NCI-H187 treated with DMSO at 0.1 percent for 48 hours (cell line): ENCODE measurements around the gene SORD.
"Not testable (repeated sequence)": the region's sequence is repeated elsewhere in the genome, so short reads cannot be mapped to it uniquely, and the experiment has no call there.

Experiments
- DNase-seq: peaks from one replicate; lab custom pipeline; 2025; lab: John Stamatoyannopoulos, UW

The SORD gene

DNA sequence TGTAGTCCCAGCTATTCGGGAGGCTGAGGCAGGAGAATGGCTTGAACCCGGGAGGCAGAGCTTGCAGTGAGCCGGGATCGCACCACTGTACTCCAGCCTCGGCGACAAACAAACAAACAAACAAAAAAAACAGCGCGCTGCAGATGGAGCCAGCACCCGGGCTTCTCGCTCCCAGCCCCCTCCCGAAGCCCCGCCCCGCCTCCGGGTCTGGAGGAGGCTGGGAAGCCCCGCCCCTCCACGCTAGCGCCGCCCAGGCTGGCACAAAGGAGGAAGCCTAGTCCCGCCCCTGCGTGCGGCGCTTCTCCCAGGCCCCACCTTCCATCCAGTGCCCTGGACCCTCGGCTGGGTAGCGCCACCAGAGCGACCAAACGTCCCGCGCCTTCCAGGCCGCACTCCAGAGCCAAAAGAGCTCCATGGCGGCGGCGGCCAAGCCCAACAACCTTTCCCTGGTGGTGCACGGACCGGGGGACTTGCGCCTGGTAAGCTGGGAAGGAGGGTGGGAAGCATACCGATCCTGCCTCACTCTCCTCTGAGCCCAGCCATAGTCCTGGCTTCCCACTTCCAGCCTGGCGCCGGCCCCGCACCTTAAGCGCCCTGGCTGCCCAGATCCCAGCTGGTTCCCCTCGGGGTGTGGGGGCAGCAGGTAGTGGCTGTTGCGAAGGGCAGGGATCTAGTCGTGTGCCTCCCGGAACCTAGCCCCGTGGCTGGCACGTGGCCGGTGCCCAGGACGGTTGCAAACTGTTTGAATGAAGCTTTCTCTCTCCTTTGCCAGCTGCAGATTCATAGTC, at the start of gene SORD:
SORD (plus strand) TSS at position 325 of the 788 bp plus-strand sequence; CDS start at position 414, 89 bp downstream.
- DNase-seq: no peak

DNA sequence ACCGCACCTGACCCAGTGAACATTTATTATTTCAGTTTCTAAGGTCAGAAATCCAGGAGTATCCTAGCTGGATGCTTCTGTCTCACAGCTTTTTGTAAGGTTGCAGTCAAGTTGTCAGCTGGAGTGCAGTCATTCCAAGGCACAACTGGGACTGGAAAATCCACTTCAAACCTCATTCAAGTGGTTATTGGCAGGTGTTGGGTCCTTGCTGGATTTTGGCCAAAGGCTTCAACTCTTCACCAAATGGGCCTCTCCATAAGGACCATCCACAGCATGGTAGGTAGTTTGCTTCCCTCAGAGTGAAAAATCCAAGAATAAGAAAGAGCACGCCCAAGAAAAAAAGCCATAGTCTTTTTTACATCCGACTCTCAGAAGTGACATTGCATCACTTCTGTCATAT, 46.8 kb upstream of the SORD start:
- not testable (repeated sequence) for DNase-seq

DNA sequence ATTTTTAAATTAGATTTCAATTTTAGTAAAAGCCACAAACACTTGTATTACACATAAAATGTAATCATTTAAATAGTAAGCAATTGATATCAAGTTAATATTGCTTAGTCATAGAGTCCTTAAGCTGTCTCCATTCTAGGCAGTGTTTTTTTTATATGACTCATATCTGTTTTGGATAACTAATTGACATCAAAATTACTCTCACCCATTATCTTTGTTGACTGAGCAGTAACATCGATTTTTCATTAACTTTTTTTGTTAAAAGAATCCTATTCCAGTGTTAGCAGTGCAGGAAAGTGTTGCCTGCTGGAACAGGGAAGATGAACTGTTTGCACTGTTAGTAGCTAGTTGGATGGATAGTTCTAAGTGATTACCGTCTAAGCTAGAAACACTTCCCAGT, 45.2 kb upstream of the SORD start:
- not testable (repeated sequence) for DNase-seq

DNA sequence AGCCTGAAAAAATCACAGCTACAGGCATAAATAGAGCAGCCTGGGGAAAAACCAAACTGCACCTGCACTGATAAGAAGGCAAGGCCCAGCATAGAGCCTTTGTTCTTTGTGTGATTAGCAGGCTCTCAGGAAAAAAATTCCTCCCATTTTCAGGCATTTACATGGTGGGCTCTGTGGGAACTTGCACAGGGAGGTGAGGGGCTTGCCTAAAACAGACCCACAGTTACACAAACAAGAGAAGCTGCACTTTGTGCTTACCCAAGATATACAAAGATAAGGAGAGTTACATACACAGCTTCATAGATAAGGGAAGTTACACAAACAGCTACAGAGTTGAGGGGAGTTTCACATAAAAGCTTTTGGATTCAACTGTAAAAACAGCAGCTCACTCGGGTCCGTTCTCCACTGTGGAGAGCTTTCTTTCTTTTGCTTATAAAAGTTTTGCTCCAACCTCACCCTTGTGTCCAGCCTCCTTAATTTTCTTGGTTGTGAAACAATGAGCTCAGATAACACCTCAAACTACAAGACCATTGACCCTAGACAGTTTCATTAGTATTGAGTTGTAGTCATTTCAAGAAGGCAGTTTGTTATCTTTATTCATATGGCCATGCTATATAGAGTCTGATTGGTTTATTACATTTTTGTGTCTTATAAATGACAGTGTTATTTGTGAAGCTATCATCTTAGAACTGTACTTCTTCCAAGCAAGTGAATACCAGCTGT, 43.2 kb upstream of the SORD start:
- DNase-seq: not testable (repeated sequence)

DNA sequence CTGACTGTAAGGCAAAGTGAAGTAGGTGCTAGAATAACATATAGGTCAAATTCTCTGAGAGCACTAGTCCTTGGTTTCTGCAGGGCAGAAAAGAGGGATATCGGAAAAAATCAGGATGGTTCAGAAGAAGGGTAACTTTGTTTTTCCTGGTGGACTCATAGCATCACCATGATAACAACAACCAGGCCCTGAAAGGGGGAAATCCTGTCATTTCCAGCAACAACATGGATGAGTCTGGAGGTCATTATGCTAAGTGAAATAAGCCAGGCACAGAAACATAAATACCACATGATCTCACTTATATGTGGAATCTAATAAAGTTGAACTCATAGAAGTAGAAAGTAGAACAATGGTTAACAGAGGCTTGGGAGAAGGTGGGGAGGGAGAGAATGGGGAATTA, 38.9 kb upstream of the SORD start:
- DNase-seq: not testable (repeated sequence)

DNA sequence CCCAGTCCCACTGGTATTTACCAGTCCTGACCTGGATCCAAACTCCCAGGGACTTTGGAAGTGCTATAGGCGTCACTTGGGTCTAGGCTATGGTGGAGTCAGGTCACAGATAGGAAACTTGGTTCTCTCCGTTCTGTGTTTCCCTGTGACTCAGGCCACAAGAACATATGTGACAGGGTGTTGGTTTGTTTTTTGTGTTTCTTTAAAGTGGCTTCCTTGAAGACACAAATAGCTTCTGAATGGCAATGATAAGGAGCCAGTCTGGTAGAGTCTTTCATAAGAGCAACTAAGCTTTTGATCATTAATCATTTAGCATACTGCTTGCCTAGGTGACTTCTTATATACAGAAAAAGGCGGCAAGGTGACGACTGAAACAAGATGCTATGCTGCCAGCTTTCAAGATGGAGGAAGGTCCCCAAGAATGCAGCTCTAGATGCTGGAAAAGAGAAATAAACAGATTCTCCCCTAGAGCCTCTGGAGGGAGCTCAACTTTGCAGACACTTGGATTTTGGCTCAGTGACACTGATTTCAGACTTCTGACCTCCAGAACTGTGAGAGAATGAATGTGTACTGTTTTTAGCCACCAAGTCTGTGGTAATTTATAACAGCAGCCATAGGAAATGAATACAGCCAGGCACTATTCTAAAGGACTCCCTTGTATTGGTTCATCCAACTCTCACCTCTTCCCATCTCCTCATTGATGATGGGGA, 36.5 kb upstream of the SORD start:
- not testable (repeated sequence) for DNase-seq

DNA sequence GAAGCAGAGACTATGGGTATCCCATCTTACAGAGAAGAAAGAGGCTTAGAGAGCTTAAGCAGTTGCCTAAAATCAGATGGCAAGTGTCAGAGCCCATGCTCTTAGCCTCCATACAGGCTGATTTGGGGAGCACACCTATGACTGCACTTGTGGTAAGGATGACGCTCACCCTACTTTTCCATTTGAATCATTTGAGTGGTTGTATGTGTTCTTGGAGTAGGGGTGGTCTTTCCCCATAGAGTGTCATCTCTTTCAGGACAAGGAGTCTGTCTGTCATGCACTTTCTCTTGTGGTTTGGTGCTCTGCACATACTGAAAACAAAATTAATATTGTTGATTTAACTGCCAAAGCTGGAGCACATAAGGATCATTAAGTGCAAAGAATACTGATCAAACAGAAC, 35.3 kb upstream of the SORD start:
- not testable (repeated sequence) for DNase-seq

DNA sequence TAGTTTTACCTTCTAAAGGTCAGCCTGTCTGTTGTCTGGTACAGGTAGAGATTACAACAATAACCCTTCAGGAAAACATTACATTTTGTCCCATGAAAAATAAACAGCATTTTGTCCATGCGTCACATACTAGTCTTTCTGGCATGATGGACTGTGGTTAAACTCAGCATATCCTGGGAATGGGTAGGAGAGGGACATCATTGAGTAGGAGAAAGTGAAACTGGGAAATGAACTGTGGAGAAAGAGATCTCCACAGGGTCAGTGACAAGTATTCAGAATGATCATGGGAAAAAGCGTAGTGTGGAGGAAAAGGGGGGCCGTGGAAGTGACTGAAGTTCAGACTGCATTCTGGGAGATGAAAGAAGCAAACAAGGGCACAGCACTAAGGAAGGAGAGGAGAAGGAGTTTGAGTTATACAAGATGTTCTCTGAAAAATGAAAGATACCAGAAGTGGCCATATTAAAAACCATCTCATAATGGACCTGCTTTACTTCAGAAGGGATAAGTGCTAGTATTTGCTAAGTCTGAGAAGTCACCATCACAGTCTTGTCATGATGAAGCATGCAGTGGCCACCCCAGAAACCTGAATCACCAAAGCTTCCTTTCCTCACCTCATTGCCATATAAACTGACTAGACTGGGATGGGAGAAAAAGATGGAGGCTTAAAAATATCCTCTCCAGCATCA, 34.7 kb upstream of the SORD start:
- not testable (repeated sequence) for DNase-seq

DNA sequence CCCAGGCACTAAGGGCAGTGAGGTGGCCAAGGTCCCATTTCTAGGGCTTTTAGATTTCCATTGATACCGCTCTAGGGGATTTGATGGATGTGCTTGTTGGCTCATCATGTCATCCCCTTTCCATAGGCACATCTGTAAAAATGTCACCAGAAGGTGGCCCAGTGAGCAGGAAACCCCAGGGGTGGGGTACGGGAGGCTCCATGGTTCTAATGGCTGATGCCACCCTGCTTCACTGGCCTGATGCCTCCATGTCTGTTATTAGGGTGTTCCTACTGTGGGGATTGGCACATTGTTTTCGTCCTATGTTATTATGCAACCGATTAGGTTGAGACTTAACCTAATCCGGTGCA, 34.1 kb upstream of the SORD start:
- DNase-seq: not testable (repeated sequence)

DNA sequence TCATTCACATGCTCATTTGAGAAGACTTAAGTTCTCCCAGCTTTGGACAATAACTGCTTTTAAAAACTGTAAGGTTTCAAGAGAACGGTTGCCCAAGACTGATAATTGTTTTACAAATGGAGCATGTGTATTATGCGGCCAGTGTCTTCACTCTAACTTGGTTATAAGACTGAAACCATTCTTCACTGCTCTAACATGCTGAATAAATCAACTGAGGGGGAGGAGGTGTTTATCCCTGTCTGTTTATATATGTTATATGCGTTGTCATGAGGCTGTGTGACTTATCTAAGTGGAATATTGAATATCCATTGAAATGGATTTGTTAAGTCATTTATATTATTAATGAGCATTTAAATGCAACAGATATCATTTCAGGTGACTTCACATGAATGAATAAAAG, 25.4 kb upstream of the SORD start:
- DNase-seq: not testable (repeated sequence)

DNA sequence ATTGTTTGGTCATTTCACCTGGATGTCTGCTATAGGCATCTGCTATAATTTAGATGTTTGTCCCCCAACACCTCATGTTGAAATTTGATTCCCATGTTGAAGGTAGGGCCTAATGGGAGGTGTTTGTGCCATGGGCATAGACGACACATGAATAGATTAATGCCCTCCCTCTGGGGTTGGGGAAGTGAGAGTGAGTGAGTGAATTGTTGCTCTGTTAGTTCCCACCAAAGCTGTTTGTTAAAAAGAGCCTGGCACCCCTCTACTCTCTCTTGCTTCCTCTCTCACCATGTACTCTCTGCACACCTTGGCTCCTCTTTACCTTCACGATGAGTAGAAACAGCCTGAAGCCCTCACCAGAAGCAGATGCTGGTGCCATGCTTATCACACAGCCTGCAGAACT, 23.9 kb upstream of the SORD start:
- no peak for DNase-seq

DNA sequence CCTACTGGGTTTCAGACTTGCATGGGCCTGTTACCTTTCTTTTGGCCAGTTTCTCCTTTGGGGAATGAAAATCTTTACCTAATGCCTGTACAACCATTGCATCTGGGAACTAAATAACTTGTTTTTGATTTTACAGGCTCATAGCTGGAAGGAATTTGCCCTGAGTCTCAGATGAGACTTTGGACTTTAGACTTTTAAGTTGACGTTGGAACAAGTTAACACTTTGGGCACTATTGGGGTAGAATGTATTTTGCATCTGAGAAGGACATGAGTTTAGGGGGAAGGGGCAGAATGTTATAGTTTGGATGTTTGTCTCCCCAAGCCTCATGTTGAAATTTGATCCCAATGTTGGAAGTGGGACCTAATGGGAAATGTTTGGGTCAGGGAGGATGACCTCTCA, 21.8 kb upstream of the SORD start:
- not testable (repeated sequence) for DNase-seq

DNA sequence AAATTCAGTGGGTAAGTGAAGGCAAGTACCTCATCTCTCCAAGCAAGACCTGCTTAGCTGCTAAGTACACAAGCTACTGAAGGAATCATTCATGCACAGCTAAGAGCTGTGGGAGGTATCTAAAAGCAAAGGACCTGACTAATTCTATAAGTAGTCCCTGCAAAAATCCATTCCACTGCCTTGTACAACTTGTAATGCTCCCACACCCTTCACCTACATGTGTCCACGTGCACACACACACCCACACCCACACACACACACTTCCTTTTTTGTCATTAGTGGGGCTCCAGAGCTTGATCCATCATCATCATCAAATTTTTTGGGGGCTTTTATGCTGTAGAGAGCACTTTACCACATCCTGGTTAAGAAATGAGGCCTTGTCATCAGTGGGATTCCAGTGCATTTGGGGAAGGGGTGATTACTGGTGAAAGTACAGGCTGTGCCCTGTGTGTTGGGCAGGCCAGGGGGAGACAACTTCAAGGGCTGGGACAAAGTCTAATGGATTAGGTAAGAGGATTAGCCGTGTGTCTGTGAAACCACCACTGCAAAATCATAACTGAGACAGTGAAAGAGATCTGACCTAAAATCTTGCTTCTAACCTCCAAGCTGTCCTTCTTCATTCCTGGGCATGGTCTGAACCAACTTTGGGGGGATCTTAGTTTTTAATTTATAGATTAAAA, 19.1 kb upstream of the SORD start:
- not testable (repeated sequence) for DNase-seq

DNA sequence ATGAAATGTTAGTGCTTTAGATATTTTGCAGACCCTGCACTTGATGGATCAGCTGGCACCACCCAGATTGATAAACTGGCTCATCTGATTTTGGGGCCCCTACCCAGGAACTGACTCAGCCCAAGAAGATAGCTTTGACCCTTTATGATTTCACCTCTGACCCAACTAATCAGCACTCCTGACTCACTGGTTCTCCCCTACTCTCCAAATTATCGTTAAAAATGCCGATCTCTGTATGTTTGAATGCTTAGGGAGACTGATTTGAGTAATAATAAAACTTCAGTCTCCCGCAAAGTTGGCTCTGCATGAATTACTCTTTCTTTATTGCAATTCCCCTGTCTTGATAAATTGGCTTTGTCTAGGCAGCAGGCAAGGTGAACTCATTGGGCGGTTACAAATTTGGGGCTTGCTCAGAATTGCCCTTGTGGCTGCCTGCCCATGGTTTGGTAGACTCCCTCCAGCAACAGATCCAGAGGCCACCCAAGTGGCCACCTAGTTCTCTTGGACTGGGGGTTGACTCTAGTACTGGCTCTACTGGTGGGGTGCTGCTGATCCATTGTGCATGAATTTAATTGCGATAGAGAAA, 18.3 kb upstream of the SORD start:
- not testable (repeated sequence) for DNase-seq

DNA sequence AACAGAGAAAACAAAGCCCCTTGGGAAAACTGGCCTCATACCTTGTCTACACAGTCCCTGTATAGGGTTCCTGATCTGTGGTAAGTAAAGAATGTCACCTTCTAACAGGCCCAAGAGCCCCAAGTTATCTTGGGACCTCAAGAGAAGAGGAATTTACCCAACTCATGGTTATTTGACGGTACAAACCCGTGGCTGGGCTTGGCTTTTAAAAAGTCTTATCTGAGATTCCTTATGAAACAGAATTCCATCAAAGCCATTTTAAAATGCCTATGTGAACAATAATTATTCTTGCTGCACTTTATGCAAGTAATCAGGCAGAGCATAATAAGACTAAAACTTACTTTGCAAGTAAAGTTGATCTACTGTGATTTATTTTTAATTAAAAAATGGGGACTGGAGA, 13.9 kb upstream of the SORD start:
- DNase-seq: no peak

DNA sequence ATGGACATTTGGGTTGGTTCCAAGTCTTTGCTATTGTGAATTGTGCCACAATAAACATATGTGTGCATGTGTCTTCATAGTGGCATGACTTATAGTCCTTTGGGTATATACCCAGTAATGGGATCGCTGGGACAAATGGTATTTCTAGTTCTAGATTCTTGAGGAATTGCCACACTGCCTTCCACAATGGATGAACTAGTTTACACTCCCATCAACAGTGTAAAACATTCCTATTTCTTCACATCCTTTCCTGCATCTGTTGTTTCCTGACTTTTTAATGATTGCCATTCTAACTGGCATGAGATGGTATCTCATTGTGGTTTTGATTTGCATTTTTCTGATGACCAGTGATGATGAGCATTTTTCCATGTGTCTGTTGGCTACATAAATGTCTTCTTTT, 7.9 kb upstream of the SORD start:
- DNase-seq: not testable (repeated sequence)

DNA sequence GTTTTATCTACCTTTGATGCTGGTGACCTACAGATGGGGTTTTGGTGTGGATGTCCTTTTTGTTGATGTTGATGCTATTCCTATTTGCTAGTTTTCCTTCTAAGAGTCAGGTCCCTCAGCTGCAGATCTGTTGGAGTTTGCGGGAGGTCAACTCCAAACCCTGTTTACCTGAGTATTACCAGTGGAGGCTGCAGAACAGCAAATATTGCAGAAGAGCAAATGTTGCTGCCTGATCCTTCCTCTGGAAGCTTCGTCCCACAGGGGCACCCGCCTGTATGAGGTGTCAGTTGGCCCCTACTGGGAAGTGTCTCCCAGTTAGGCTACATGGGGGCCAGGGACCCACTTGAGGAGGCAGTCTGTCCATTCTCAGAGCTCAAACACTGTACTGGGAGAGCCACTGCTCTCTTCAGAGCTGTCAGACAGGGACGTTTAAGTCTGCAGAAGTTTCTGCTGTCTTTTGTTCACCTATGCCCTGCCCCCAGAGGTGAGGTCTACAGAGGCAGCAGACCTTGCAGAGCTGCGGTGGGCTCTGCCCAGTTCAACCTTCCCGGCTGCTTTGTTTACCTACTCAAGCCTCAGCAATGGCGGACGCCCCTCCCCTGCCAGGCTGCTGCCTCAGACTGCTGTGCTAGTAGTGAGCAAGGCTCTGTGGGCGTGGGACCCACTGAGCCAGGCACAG, 2.6 kb upstream of the SORD start:
- DNase-seq: not testable (repeated sequence)

DNA sequence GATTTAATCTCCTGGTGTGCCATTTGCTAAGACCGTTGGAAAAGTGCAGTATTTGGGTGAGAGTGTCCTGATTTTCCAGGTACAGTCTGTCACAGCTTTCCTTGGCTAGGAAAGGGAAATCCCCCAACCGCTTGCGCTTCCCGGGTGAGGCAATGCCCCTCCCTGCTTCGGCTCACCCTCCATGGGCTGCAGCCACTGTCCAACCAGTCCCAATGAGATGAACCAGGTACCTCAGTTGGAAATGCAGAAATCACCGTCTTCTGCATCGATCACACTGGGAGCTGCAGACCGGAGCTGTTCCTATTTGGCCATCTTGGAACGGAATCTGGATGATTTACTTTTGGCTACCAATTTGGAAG, 2.1 kb upstream of the SORD start:
- not testable (repeated sequence) for DNase-seq

DNA sequence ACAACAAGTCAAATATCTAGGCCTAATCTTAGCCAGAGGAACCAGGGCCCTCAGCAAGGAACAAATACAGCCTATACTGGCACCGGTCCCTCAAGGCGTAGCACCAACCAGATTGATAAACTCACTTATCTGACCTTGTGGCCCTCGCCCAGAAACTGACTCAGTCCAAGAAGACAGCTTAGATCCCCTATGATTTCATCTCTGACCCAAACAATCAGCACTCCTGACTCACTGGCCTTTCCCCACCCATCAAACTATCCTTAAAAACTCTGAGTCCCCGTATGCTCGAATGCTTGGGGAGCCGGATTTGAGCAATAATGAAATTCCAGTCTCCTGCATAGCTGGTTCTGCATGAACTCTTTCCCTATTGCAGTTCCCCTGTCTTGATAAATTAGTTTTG, 1.6 kb upstream of the SORD start:
- DNase-seq: no peak

DNA sequence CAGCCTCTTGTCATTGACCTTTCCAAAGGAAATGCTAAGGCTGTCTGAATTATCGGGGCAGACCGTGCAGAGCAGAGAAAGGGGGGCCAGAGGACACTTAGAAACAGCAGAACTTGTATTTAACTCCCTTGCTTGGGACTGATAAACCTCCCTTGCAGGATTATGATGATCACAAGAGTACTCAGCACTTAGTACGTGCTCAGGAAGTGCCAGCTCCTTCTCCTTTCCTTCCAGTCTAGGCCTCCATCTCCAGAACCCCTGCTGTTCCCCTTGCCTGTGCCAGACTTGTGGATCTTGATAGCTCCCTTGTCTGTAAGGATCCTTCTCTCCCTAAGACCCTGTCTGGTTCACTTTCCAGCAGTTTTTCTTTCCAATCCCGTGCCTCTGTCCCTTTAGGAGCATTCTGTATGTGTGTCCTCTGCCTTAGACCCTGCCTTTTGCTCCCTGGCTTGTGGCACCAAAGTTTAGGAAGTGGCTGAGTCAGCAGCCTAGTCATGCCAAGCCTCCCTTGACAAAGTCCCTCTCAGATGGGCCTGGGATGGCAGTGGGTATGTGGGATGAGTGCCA, 747 bp downstream of the SORD start:
- no peak for DNase-seq
